Endothelial cell of umbilical vein (primary cell): ENCODE data around the gene EPS15. TPM values are rescaled to one million over a fixed set of nuclear protein-coding genes. Genes with fewer than 3 reads are reported as not detected.

Experiments
- BruUV-seq: library from RNA; stranded (reverse); fragments of 400-500 nt; replicated peaks from 2 replicates; lab custom pipeline; 2021; lab: Mats Ljungman, UMichigan
- CTCF ChIA-PET: fragments of 300-600, 350-600 bp; sonication (Branson Sonifier 250); formaldehyde crosslinking; loops from one replicate; lab custom pipeline; 2021; ENCODE audit warnings: antibody characterized with exemption, inconsistent platforms; lab: Charles Lee
- POLR2A ChIA-PET: fragments of 300-600, 350-600 bp; sonication (Branson Sonifier 250); formaldehyde crosslinking; loops from one replicate; lab custom pipeline; 2021; ENCODE audit warnings: antibody characterized with exemption, inconsistent platforms; lab: Charles Lee
- DNase-seq: peaks from one replicate; pipeline ENCODE4 v3.0.0-alpha.2; 2011; ENCODE audit warnings: low read depth, low spot score
- FAIRE-seq: peaks from 2 replicates; lab custom pipeline; 2011; peaks lifted over from hg19 to GRCh38; lab: Jason Lieb, UNC
- H2AFZ ChIP-seq: 2 replicates; pipeline ENCODE4 v1.6.0; 2012; ENCODE audit warnings: low read depth, low read length, control low read depth, inconsistent platforms
- H3K27ac ChIP-seq: 2 replicates; pipeline ENCODE4 v1.5.1; 2011; ENCODE audit warnings: low read depth, mild to moderate bottlenecking, control low read depth, low read length, moderate library complexity; ENCODE audit not compliant: insufficient read depth
- H3K27me3 ChIP-seq, 2 experiments: 2 replicates each; pipeline versions ENCODE4 v1.6.0 to v1.6.1; 2011; ENCODE audit warnings: low read length in 2 of 2, mixed read lengths in 1 of 2; ENCODE audit not compliant: control insufficient read depth in 2 of 2, insufficient read depth in 2 of 2
- H3K36me3 ChIP-seq, 2 experiments: 2 replicates in 1 of 2; 3 replicates in 1 of 2; pipeline ENCODE4 v1.5.1; 2011; ENCODE audit warnings: low read length in 2 of 2, mild to moderate bottlenecking in 1 of 2, moderate library complexity in 1 of 2; ENCODE audit not compliant: control insufficient read depth in 2 of 2, insufficient read depth in 2 of 2; ENCODE audit errors: extremely low read depth in 1 of 2
- H3K4me1 ChIP-seq: 3 replicates; pipeline ENCODE4 v1.5.1; 2011; ENCODE audit warnings: mild to moderate bottlenecking, low read length; ENCODE audit not compliant: control insufficient read depth, insufficient read depth; ENCODE audit errors: extremely low read depth
- H3K4me2 ChIP-seq: 2 replicates; pipeline ENCODE4 v1.6.1; 2011; ENCODE audit warnings: low read length, control low read depth, mixed read lengths; ENCODE audit not compliant: insufficient read depth
- H3K4me3 ChIP-seq, 3 experiments: fragments of 200-600 bp in 1 of 3; sonication (generic), shearing (Covaris generic) in 1 of 3; replicated peaks in 1 of 3; 2 replicates each; pipeline ENCODE4 v1.5.1; 2011 to 2016; ENCODE audit warnings: control low read depth in 3 of 3, low read length in 3 of 3, mild to moderate bottlenecking in 2 of 3, inconsistent platforms in 1 of 3, low read depth in 1 of 3, moderate library complexity in 1 of 3; ENCODE audit not compliant: insufficient read depth in 1 of 3
- H3K79me2 ChIP-seq: 2 replicates; pipeline ENCODE4 v1.6.0; 2012; ENCODE audit warnings: low read length, inconsistent platforms; ENCODE audit not compliant: control insufficient read depth, insufficient read depth
- H3K9ac ChIP-seq: replicated peaks from 2 replicates; pipeline ENCODE3; 2011; ENCODE audit warnings: low read length, control low read depth; ENCODE audit not compliant: insufficient read depth; ENCODE audit errors: extremely low read depth
- H3K9me1 ChIP-seq: replicated peaks from 3 replicates; pipeline ENCODE4 v1.6.0; 2011; ENCODE audit warnings: mild to moderate bottlenecking, low read length; ENCODE audit not compliant: control insufficient read depth, insufficient read depth; ENCODE audit errors: extremely low read depth
- H3K9me3 ChIP-seq: replicated peaks from 2 replicates; pipeline ENCODE4 v1.5.1; 2012; ENCODE audit warnings: low read length, inconsistent platforms; ENCODE audit not compliant: control insufficient read depth, insufficient read depth
- H4K20me1 ChIP-seq: replicated peaks from 2 replicates; pipeline ENCODE3; 2011; ENCODE audit warnings: mild to moderate bottlenecking, low read length; ENCODE audit not compliant: control insufficient read depth, insufficient read depth; ENCODE audit errors: extremely low read depth
- EZH2 ChIP-seq: IDR thresholded peaks from 2 replicates; pipeline ENCODE4 v1.6.1; 2012; ENCODE audit warnings: borderline replicate concordance, low read depth, mild to moderate bottlenecking, moderate library complexity, low read length, inconsistent platforms; ENCODE audit not compliant: severe bottlenecking
- GATA2 ChIP-seq: IDR thresholded peaks from 2 replicates; pipeline ENCODE4 v1.7.0; 2011; ENCODE audit warnings: low read depth, mild to moderate bottlenecking, moderate library complexity, mixed read lengths, low read length; ENCODE audit not compliant: insufficient read length, insufficient read depth
- POLR2A ChIP-seq: IDR thresholded peaks from 2 replicates; pipeline ENCODE4 v1.6.1; 2012; ENCODE audit warnings: low read depth, mild to moderate bottlenecking, control low read depth, low read length
- dilution Hi-C: fragments of 300-500 bp; cut with MboI; formaldehyde crosslinking; loops from one replicate; pipeline ENCODE4 v1.15.0; 2019; ENCODE audit warnings: low sequenced_read_pairs; ENCODE audit not compliant: extremely low pct_ligation_motif_present
- intact Hi-C: fragments of 100-400 bp; cut with micrococcal nuclease; formaldehyde crosslinking; loops from one replicate; pipeline ENCODE4 v1.10.0; 2022
- polyA plus RNA-seq, 4 experiments: library from polyadenylated mRNA; depleted of rRNA in 3 of 4; stranded (reverse) in 3 of 4; unstranded in 1 of 4; fragments of >200 nt; gene quantifications; 2 replicates each; pipeline versions ENCODE4 v1.2.1 to v1.2.3, GENCODE V29; 2011 to 2012; ENCODE audit warnings: missing spikeins in 1 of 4
- total RNA-seq: library from RNA; stranded (reverse); gene quantifications from 2 replicates; pipeline ENCODE4 v1.2.3, GENCODE V29; 2021
- TF ChIP-seq, protein P1 (sequence below), 2 donors: IDR thresholded peaks; 1 replicate in 1 of 2; 2 replicates in 1 of 2; pipeline ENCODE4 v1.5.1; 2011; ENCODE audit warnings: low read length in 2 of 2, mild to moderate bottlenecking in 2 of 2, moderate library complexity in 2 of 2, control low read depth in 1 of 2, inconsistent platforms in 1 of 2, low read depth in 1 of 2; ENCODE audit not compliant: insufficient read depth in 1 of 2; ENCODE audit errors: extremely low read depth in 1 of 2
- TF ChIP-seq, protein P2 (sequence below): IDR thresholded peaks from 2 replicates; pipeline ENCODE4 v1.6.1; 2011; ENCODE audit not compliant: insufficient read depth, insufficient read length

Gene EPS15
- total and polyA plus RNA-seq, 2 donors (not counting 3 experiments of a cell fraction or from before 2014, with no cell fraction given), result 15.4 to 44.8 TPM

DNA sequence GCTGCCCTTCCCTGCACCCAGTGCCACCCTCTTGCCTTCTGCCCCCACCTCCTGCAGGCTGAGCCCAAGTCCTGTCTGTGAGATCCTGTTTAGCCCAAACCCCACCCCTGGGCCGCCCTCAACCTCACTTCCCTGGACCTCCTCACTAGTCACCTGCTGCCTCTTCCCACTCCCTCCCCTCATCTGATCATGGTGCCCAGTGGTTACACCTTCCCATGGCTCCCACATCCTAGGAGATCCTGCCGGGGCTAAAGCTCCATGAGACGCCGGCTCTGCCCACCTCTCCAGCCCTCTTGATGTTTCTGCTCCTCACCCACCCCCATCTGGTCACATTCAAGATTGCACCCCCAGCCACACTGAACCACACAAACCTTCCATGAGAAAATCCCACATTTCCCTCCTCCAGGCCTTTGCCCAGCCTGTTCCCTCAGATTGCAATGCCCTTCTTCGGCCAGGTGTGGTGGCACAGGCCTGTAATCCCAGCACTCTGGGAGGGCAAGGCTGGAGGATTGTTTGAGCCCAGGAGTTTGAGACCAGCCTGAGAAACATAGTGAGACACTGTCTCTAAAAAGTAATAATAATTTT is 205.7 kb downstream of the EPS15 start:
- H3K4me2 ChIP-seq, result no peak overlapping the region
- dilution Hi-C loops, result no loop called here
- no peaks in the 10 kb centered on the region for H3K27me3 ChIP-seq
- no peak for TF ChIP-seq POLR2A
- TF ChIP-seq, protein P1, sequence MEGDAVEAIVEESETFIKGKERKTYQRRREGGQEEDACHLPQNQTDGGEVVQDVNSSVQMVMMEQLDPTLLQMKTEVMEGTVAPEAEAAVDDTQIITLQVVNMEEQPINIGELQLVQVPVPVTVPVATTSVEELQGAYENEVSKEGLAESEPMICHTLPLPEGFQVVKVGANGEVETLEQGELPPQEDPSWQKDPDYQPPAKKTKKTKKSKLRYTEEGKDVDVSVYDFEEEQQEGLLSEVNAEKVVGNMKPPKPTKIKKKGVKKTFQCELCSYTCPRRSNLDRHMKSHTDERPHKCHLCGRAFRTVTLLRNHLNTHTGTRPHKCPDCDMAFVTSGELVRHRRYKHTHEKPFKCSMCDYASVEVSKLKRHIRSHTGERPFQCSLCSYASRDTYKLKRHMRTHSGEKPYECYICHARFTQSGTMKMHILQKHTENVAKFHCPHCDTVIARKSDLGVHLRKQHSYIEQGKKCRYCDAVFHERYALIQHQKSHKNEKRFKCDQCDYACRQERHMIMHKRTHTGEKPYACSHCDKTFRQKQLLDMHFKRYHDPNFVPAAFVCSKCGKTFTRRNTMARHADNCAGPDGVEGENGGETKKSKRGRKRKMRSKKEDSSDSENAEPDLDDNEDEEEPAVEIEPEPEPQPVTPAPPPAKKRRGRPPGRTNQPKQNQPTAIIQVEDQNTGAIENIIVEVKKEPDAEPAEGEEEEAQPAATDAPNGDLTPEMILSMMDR (IDR thresholded peaks at IDR 0.05; ENCODE audit: extremely low read depth in 1 of 2, insufficient read depth in 1 of 2, low read depth in 1 of 2, low read length in 2 of 2), result peak; percentile 22
- H4K20me1 ChIP-seq, result no peaks in the 10 kb centered on the region
- H3K4me1 ChIP-seq, result peaks cover 28% of the 10 kb centered on the region
- no peaks in the 10 kb centered on the region for H3K9me3 ChIP-seq
- H3K4me3 ChIP-seq, result no peak overlapping the region
- H3K79me2 ChIP-seq, result no peaks in the 10 kb centered on the region
- POLR2A ChIA-PET, result no interaction called here
- peak overlapping the region; percentile 45 for H2AFZ ChIP-seq
- H3K9me1 ChIP-seq, result no peaks in the 10 kb centered on the region
- FAIRE-seq (peak; percentile 28), DNase-seq (peak; percentile 32)
- peak overlapping the region; percentile 93 for H3K27ac ChIP-seq
- CTCF ChIA-PET, result interaction anchor here (0.6 to 2.4 kb wide), 4 partner anchors 8 to 221 kb away, joined by 3 to 15 read pairs (median 6); no protein-coding TSS in a partner anchor
- H3K9ac ChIP-seq, result peak overlapping the region; percentile 44
- intact Hi-C loops, result loop anchor here (2.0 kb wide), 1 partner anchor 17 kb away; the partner anchor contains the start of gene TTC39A
- no TSS peak for BruUV-seq
- no peaks in the 10 kb centered on the region for H3K36me3 ChIP-seq

DNA sequence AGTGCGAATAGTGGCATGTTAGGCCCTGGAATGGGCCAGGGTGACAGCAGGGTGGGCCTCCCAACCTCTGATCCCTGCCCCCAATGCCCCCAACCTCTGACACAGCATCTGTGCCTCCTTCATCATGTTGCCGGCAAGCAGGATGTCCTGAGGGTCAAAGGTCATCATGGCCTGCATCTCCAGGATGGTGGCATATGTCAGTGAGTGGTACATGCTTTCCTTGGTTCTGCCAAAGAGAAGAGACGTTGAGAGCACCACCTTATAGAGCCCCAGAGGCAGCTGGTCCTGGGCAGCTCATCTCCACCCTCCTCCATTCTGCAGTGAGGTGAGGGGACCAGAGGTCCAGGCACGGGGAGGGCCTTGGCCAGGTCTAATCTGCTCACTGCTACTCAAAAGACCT is 206.3 kb downstream of the EPS15 start:
- intact Hi-C loops, result loop anchor here (2.0 kb wide), 1 partner anchor 18 kb away; the partner anchor contains the start of gene TTC39A
- Histone ChIP-seq H3K4me2 (no peak overlapping the region), H3K9me1 (no peaks in the 10 kb centered on the region), H3K79me2 (no peaks in the 10 kb centered on the region), H3K27me3 (no peaks in the 10 kb centered on the region), H3K27ac (no peak overlapping the region), H3K9ac (no peak overlapping the region), H3K9me3 (no peaks in the 10 kb centered on the region), H3K36me3 (no peaks in the 10 kb centered on the region), H2AFZ (no peak overlapping the region), H3K4me3 (no peak overlapping the region), H4K20me1 (no peaks in the 10 kb centered on the region), H3K4me1 (peaks cover 28% of the 10 kb centered on the region)
- BruUV-seq, result no TSS peak
- ChIA-PET POLR2A (no interaction called here), CTCF (interaction anchor here (0.6 to 2.4 kb wide), 5 partner anchors 8 to 222 kb away, joined by 3 to 15 read pairs (median 3); no protein-coding TSS in a partner anchor)
- dilution Hi-C loops, result no loop called here
- FAIRE-seq, result no peak
- no peak for TF ChIP-seq EZH2
- TF ChIP-seq, protein P2, sequence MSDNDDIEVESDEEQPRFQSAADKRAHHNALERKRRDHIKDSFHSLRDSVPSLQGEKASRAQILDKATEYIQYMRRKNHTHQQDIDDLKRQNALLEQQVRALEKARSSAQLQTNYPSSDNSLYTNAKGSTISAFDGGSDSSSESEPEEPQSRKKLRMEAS, result no peak
- no peak for TF ChIP-seq GATA2
- TF ChIP-seq POLR2A, result no peak
- DNase-seq, result no peak
